Endothelial cell of umbilical vein (primary cell): ENCODE data around the gene RRP8. TPM values are rescaled to one million over a fixed set of nuclear protein-coding genes. Genes with fewer than 3 reads are reported as not detected.
A peak's percentile ranks its signal among the peaks of the same experiment; 100 is the strongest.

ENCODE experiments used
- BruUV-seq: library from RNA; stranded (reverse); fragments of 400-500 nt; replicated peaks from 2 replicates; lab custom pipeline; 2021; lab: Mats Ljungman, UMichigan
- CTCF ChIA-PET: fragments of 300-600, 350-600 bp; sonication (Branson Sonifier 250); formaldehyde crosslinking; loops from one replicate; lab custom pipeline; 2021; ENCODE audit warnings: antibody characterized with exemption, inconsistent platforms; lab: Charles Lee
- POLR2A ChIA-PET: fragments of 300-600, 350-600 bp; sonication (Branson Sonifier 250); formaldehyde crosslinking; loops from one replicate; lab custom pipeline; 2021; ENCODE audit warnings: antibody characterized with exemption, inconsistent platforms; lab: Charles Lee
- DNase-seq: peaks from one replicate; pipeline ENCODE4 v3.0.0-alpha.2; 2011; ENCODE audit warnings: low read depth, low spot score
- FAIRE-seq: peaks from 2 replicates; lab custom pipeline; 2011; peaks lifted over from hg19 to GRCh38; lab: Jason Lieb, UNC
- H2AFZ ChIP-seq: 2 replicates; pipeline ENCODE4 v1.6.0; 2012; ENCODE audit warnings: low read depth, low read length, control low read depth, inconsistent platforms
- H3K27ac ChIP-seq: 2 replicates; pipeline ENCODE4 v1.5.1; 2011; ENCODE audit warnings: low read depth, mild to moderate bottlenecking, control low read depth, low read length, moderate library complexity; ENCODE audit not compliant: insufficient read depth
- H3K27me3 ChIP-seq, 2 experiments: 2 replicates each; pipeline versions ENCODE4 v1.6.0 to v1.6.1; 2011; ENCODE audit warnings: low read length in 2 of 2, mixed read lengths in 1 of 2; ENCODE audit not compliant: control insufficient read depth in 2 of 2, insufficient read depth in 2 of 2
- H3K36me3 ChIP-seq, 2 experiments: 2 replicates in 1 of 2; 3 replicates in 1 of 2; pipeline ENCODE4 v1.5.1; 2011; ENCODE audit warnings: low read length in 2 of 2, mild to moderate bottlenecking in 1 of 2, moderate library complexity in 1 of 2; ENCODE audit not compliant: control insufficient read depth in 2 of 2, insufficient read depth in 2 of 2; ENCODE audit errors: extremely low read depth in 1 of 2
- H3K4me1 ChIP-seq: 3 replicates; pipeline ENCODE4 v1.5.1; 2011; ENCODE audit warnings: mild to moderate bottlenecking, low read length; ENCODE audit not compliant: control insufficient read depth, insufficient read depth; ENCODE audit errors: extremely low read depth
- H3K4me2 ChIP-seq: 2 replicates; pipeline ENCODE4 v1.6.1; 2011; ENCODE audit warnings: low read length, control low read depth, mixed read lengths; ENCODE audit not compliant: insufficient read depth
- H3K4me3 ChIP-seq, 3 experiments: fragments of 200-600 bp in 1 of 3; sonication (generic), shearing (Covaris generic) in 1 of 3; replicated peaks in 1 of 3; 2 replicates each; pipeline ENCODE4 v1.5.1; 2011 to 2016; ENCODE audit warnings: control low read depth in 3 of 3, low read length in 3 of 3, mild to moderate bottlenecking in 2 of 3, inconsistent platforms in 1 of 3, low read depth in 1 of 3, moderate library complexity in 1 of 3; ENCODE audit not compliant: insufficient read depth in 1 of 3
- H3K79me2 ChIP-seq: 2 replicates; pipeline ENCODE4 v1.6.0; 2012; ENCODE audit warnings: low read length, inconsistent platforms; ENCODE audit not compliant: control insufficient read depth, insufficient read depth
- H3K9ac ChIP-seq: replicated peaks from 2 replicates; pipeline ENCODE3; 2011; ENCODE audit warnings: low read length, control low read depth; ENCODE audit not compliant: insufficient read depth; ENCODE audit errors: extremely low read depth
- H3K9me1 ChIP-seq: replicated peaks from 3 replicates; pipeline ENCODE4 v1.6.0; 2011; ENCODE audit warnings: mild to moderate bottlenecking, low read length; ENCODE audit not compliant: control insufficient read depth, insufficient read depth; ENCODE audit errors: extremely low read depth
- H3K9me3 ChIP-seq: replicated peaks from 2 replicates; pipeline ENCODE4 v1.5.1; 2012; ENCODE audit warnings: low read length, inconsistent platforms; ENCODE audit not compliant: control insufficient read depth, insufficient read depth
- H4K20me1 ChIP-seq: replicated peaks from 2 replicates; pipeline ENCODE3; 2011; ENCODE audit warnings: mild to moderate bottlenecking, low read length; ENCODE audit not compliant: control insufficient read depth, insufficient read depth; ENCODE audit errors: extremely low read depth
- CTCF ChIP-seq, 2 donors: IDR thresholded peaks; 1 replicate in 1 of 2; 2 replicates in 1 of 2; pipeline ENCODE4 v1.5.1; 2011; ENCODE audit warnings: low read length in 2 of 2, mild to moderate bottlenecking in 2 of 2, moderate library complexity in 2 of 2, control low read depth in 1 of 2, inconsistent platforms in 1 of 2, low read depth in 1 of 2; ENCODE audit not compliant: insufficient read depth in 1 of 2; ENCODE audit errors: extremely low read depth in 1 of 2
- JUN ChIP-seq: IDR thresholded peaks from 2 replicates; pipeline ENCODE4 v1.6.1; 2011; ENCODE audit warnings: borderline replicate concordance, low read depth; ENCODE audit not compliant: insufficient read length, insufficient read depth
- MAX ChIP-seq: IDR thresholded peaks from 2 replicates; pipeline ENCODE4 v1.6.1; 2011; ENCODE audit not compliant: insufficient read depth, insufficient read length
- POLR2A ChIP-seq: IDR thresholded peaks from 2 replicates; pipeline ENCODE4 v1.6.1; 2012; ENCODE audit warnings: low read depth, mild to moderate bottlenecking, control low read depth, low read length
- POLR2AphosphoS5 ChIP-seq: IDR thresholded peaks from 2 replicates; pipeline ENCODE4 v1.6.1; 2012; ENCODE audit warnings: low read depth, mild to moderate bottlenecking, control low read depth, low read length, moderate library complexity; ENCODE audit not compliant: insufficient read depth
- dilution Hi-C: fragments of 300-500 bp; cut with MboI; formaldehyde crosslinking; loops from one replicate; pipeline ENCODE4 v1.15.0; 2019; ENCODE audit warnings: low sequenced_read_pairs; ENCODE audit not compliant: extremely low pct_ligation_motif_present
- intact Hi-C: fragments of 100-400 bp; cut with micrococcal nuclease; formaldehyde crosslinking; loops from one replicate; pipeline ENCODE4 v1.10.0; 2022
- polyA plus RNA-seq, 4 experiments: library from polyadenylated mRNA; depleted of rRNA in 3 of 4; stranded (reverse) in 3 of 4; unstranded in 1 of 4; fragments of >200 nt; gene quantifications; 2 replicates each; pipeline versions ENCODE4 v1.2.1 to v1.2.3, GENCODE V29; 2011 to 2012; ENCODE audit warnings: missing spikeins in 1 of 4
- total RNA-seq: library from RNA; stranded (reverse); gene quantifications from 2 replicates; pipeline ENCODE4 v1.2.3, GENCODE V29; 2021

RRP8 gene
- total and polyA plus RNA-seq, 2 donors (not counting 3 experiments of a cell fraction or from before 2014, with no cell fraction given): 6.4 to 19.4 TPM

- FAIRE-seq (no peak), DNase-seq (no peak)
- Histone ChIP-seq H2AFZ (no peak overlapping the region), H3K4me2 (peak overlapping the region; percentile 84), H3K27ac (peak overlapping the region; percentile 89), H3K9ac (no peak overlapping the region), H3K9me1 (no peaks in the 10 kb centered on the region), H3K79me2 (peaks cover 46% of the 10 kb centered on the region), H3K9me3 (no peaks in the 10 kb centered on the region), H3K36me3 (peaks cover 33 to 41% of the 10 kb centered on the region in 2 experiments), H3K4me1 (peaks cover 58% of the 10 kb centered on the region), H3K4me3 (no peak overlapping the region), H4K20me1 (no peaks in the 10 kb centered on the region), H3K27me3 (no peaks in the 10 kb centered on the region)
- CTCF ChIA-PET: interaction anchor here (2.8 to 4.5 kb wide), 2 partner anchors 73 to 80 kb away, joined by 19 to 43 read pairs; partner anchors contain the start of gene MRPL17
- intact Hi-C loops (no loop called here), dilution Hi-C loops (no loop called here)
- POLR2A ChIA-PET: no interaction called here
- BruUV-seq: no TSS peak
- TF ChIP-seq POLR2A (no peak), MAX (no peak), CTCF (IDR thresholded peaks at IDR 0.05; ENCODE audit: extremely low read depth in 1 of 2, insufficient read depth in 1 of 2, low read depth in 1 of 2, low read length in 2 of 2) (no peak), JUN (no peak)
Measured at GRCh38 chr11:6610591-6610990, 7.2 kb upstream of the RRP8 start.

GRCh38 chr11:6609502-6610015 lies 6.1 kb upstream of the RRP8 start:
- intact Hi-C loops: no loop called here

More at GRCh38 chr11:6609502-6610015, 6.1 kb upstream of the RRP8 start:
- dilution Hi-C loops: no loop called here
- H3K27me3 ChIP-seq: no peaks in the 10 kb centered on the region
- DNase-seq (no peak), FAIRE-seq (no peak)
- H3K4me1 ChIP-seq: peaks cover 65% of the 10 kb centered on the region
- no peaks in the 10 kb centered on the region for H4K20me1 ChIP-seq
- H3K36me3 ChIP-seq: peaks cover 29 to 34% of the 10 kb centered on the region in 2 experiments
- H3K4me2 ChIP-seq: no peak overlapping the region
- H3K79me2 ChIP-seq: peaks cover 56% of the 10 kb centered on the region
- no peaks in the 10 kb centered on the region for H3K9me3 ChIP-seq
- no TSS peak for BruUV-seq
- TF ChIP-seq MAX (no peak), POLR2A (peak; percentile 48), POLR2AphosphoS5 (no peak)
- no peaks in the 10 kb centered on the region for H3K9me1 ChIP-seq
- no peak overlapping the region for H3K4me3 ChIP-seq
- H2AFZ ChIP-seq: no peak overlapping the region
- H3K9ac ChIP-seq: no peak overlapping the region
- H3K27ac ChIP-seq: no peak overlapping the region
- CTCF ChIA-PET: interaction anchor here (1.3 to 4.5 kb wide), 2 partner anchors 9 to 79 kb away, joined by 6 to 43 read pairs; no protein-coding TSS in a partner anchor
- POLR2A ChIA-PET: no interaction called here
